GM04504 (cell line): ENCODE measurements around the gene KIF26B.

Experiments
- DNase-seq: peaks from one replicate; pipeline ENCODE4 v3.0.0-alpha.2; 2012; ENCODE audit warnings: low read depth

KIF26B gene

GRCh38 chr1:245571815-245572294, 417.1 kb downstream of the KIF26B start:
- no peak for DNase-seq

- DNase-seq = no peak
Observed at GRCh38 chr1:245572709-245573108, 417.9 kb downstream of the KIF26B start.

DNA sequence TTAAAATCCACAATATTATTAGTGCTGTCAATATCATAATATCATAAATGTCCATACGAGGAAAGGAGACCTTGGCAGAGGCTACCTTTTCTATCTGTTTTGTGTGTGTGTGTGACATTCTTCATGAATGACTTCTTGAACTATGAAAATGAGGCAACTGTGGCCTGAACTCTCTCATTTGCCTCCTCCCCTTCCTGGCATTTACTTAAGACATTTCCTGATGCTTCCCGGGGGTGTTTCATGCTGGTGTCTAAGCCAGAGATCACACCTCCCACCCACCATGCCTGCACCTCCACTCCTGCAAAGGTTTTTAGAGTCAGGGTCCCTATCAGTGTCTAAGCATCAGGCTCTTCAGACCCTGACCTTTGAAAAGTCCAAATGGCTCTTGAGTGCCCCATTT, 420.9 kb downstream of the KIF26B start:
- DNase-seq = no peak

DNA sequence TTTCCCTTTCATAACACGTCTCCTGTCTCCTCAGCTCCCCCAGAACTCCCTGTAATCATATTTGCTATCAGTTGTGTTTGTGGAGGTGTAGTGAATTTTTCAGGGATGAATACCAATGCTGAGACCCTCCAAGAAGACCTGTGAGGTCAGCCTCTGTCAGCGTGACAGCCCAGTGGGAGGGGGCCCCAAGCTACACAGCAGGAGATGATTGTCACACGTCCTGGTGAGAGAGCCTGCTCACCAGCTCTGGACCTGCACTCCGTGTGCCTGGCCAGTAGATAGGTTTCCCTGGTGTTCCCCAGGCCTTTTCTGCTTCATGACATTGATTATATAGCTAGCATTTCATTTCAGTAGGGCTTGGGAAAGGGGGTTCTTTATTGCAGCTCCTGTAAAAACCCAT, 421.5 kb downstream of the KIF26B start:
- no peak for DNase-seq

DNA sequence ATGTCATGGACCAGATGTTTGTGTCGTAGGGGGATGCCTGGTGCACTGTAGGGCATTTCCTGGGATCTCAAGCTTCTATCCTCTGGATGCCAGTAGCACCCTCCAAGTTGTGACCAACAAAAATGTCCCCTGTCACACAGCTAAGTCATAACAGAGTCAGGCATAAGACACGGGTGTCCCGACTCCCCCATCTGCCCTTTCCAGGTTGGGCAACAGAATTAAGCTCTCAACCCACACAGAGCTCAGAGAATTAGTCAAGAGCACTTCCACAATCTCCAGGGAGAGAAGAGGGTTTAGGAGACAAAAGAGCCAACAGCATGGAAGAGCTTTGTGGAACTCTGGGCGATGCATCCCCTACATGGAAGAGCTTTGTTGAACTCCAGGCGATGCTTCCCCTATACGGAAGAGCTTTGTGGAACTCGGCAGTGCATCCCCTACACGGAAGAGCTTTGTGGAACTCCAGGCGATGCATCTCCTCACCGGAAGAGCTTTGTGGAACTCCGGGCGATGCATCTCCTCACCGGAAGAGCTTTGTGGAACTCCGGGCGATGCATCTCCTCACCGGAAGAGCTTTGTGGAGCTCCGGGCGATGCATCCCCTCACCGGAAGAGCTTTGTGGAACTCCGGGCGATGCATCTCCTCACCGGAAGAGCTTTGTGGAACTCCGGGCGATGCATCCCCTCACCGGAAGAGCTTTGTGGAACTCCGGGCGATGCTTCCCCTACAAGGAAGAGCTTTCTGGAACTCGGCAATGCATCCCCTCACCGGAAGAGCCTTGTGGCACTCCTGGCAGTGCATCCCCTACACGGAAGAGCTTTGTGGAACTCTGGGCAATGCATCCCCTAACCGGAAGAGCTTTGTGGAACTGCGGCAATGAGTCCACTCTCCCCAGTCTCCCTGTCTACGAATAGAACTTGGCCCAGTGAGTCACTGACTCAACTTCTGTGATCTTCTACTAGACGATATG, 422.7 kb downstream of the KIF26B start:
- DNase-seq = no peak

GRCh38 chr1:245578308-245578707, 423.5 kb downstream of the KIF26B start:
- no peak for DNase-seq

GRCh38 chr1:245578771-245579170, 424.0 kb downstream of the KIF26B start:
- DNase-seq = no peak

DNA sequence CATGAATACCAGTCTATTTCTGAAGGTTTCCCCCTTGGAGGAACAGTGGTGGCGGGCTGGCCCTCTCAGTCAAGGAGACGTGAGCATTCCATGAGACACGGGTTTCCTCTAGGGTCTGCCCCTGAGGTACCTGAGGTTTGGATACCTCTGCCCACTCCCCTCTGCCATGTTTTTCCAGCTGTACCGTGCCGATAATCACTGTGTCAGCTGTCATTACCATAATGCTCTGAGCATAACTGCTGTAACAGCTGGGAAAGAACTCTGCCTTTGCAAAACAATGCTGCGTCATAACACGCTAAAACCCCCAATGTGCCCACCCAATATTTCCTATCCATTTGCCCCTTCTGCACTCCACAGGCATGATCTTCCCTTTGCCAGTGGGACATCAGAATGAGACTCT, 425.1 kb downstream of the KIF26B start:
- no peak for DNase-seq

DNA sequence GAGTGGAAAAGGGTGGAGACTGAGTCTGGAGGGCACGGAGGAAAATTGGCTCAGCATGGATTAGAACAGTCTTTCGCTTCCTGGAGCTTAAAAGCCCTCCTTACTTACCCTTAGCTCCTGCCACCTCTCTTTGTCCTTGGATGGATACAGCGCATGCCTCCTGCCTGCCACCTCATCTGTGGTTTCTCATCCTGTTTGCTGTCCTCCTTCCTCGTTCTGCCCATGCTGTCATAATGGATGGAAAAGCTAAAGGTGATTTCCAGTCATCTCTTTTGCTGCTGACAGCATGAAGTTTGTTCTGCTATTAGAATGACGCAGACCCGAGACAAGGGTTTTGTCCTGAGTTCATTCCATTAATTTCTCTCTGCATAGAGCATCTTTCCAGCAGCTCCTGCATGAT, 425.9 kb downstream of the KIF26B start:
- DNase-seq = no peak

GRCh38 chr1:245582026-245582425, 427.2 kb downstream of the KIF26B start:
- DNase-seq = no peak

DNA sequence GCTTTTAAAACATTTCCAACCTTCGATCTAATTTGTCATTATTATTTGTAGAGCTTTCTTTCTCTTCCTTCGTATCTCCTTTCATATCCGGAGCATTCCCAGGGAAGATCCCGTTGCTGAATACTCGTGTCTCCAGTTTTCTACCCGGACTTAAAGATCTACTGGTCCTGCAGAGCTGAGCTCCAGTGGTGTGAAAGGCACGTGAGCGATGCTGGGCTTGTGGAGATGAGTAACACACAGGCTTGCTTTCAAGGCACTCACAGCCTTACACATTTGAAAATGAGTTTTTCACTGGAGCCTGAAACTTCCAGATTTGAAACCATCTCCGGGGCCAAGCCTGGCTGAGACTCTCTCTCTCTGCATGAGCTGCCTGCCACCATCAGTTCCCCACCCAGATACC, 428.3 kb downstream of the KIF26B start:
- no peak for DNase-seq

DNA sequence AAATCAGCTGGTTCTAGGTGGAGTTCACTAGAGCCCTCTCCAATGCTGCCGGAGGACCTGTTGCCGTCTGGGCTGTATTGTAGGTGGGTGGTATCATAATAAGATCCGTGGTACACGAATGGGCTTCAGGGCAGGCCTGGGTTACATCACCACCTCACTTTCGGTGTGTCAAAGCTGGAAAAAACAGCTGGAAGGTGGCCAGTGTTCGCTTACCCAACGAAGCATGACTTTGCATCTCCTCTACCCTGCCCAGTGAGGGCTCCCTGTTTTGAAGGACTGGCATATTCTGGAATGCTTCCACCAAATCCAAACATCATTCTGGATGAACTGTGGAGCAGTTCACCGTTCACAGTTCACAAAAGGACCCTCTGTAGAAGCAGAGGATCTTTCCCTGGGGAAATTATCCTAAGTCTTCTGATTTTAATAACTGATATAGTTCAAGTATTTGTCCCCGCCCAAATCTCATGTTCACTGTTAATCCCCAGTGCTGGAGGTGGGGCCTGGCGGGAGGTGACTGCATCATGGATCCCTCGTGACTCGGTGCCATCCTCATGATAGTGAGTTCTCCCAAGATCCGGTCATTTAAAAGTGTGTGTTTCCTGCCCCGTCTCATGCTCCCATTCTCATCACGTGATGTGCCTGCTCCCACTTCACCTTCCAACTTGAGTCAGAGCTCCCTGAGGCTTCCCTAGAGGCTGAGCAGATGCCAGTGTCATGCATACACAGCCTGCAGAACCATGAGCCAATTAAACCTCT, 429.0 kb downstream of the KIF26B start:
- DNase-seq = no peak

DNA sequence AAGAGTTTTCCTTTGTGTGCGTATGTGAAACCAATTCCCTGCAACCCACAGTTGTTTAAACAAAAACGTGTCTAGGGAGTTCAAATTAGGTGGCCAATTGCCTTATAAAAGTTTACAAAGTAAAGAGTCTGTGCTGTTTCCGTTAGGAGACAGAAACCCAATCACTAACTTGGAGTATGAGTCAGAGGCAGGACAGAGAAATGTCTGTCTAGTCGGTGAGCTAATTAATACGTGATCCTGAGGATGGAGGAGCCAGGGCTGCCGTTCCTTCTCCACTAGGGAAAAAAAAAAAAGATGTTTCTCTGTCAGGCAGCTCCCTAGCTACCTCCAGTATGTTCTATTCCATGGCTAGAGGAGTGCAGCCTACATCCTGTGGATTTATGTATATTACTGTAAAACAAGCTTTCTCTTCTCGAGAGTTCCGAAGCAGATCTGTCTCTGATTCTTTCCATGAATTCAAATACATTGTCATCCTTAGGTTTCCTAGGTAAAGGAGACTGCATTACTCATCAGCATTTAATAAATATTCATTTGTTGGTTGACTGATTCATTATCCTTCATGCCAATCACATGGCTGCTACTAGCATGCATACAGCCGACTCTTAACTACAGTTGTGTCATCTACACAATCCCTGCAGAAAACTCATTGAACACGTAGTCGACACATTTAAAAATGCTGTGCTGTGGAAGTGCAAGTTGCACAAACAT, 430.6 kb downstream of the KIF26B start:
- DNase-seq = no peak

- DNase-seq = no peak
Observed at GRCh38 chr1:245587435-245588115, 432.8 kb downstream of the KIF26B start.

DNA sequence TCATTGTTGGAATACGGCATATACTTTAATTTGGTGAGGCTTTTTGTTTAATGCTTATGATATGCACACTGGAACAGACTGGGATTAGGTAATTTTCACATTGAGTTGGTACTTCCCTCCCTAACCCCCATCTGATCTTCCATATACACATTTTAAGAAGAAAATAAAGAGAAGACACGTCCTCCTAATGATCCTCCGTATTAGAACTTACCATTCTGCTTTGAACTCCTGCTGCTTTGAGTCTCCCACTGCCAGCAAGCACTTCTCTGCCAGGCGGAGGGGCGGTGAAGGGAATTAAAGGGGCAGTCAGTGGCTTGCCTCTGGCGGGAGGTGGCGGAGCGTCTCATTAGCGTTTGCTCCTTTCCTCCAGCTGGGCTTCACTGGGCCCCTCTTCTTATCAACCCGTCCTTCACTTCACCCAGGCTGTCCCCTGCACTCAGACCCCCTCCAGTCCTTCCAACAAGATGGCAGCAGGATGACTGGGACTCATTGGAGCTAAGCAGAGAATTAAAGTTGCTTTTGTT, 433.4 kb downstream of the KIF26B start:
- no peak for DNase-seq

- no peak for DNase-seq
Observed at GRCh38 chr1:245589316-245589715, 434.5 kb downstream of the KIF26B start.

DNA sequence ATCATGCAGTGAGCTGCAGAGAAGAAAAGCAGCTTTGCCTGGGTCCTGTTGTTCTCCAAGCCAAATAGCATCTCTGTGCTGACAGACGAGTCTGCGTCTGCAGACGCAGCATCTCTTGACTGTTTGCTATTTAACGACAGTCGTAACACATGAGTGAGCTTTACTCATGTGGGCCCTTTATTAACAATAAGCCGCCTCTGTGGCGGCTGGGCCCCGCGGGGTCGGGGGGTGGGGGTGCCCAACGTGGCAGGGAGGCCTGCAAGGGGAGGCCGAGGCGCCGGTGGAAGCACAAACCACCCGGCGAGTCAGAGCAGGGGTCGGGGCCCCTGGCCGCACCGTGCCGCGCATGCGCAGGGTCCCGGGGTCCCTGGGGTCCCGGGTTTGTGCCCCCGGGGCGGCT, 435.1 kb downstream of the KIF26B start:
- no peak for DNase-seq

DNA sequence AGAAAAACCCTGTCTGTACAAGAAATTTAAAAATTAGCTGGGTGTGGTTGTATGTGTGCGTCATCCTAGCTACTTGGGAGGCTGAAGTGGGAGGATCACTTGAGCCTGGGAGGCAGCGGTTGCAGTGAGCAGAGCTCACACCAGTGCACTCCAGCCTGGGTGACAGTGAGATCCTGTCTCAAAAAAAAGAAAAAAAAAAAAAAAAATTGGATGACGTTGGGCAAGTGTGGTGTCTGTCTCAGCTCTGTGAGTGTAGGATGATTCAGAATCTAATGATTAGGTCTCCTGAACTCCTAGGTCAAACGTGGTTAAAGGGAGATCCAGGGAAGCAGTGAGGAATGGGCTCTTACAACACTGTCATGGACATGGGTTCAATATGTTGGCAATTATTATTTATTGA, 435.9 kb downstream of the KIF26B start:
- DNase-seq = no peak

- no peak for DNase-seq
Observed at GRCh38 chr1:245591346-245592188, 436.8 kb downstream of the KIF26B start.

DNA sequence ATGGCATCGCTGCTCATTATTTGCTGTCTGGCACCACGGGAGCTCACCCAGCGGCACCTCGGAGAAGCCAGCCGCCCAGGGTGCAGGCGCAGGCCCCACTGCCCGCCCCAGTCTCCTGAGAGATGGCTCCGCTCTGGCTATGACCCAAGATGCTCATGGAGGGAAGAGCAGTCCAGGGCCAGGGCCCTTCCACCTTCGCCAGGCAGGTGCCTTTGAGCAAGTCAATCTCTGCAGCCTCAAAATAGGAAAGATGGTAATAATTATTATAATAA, 437.3 kb downstream of the KIF26B start:
- no peak for DNase-seq
